Measurements from ENCODE around the gene HES3. TPM values are rescaled to one million over a fixed set of nuclear protein-coding genes. Genes with fewer than 3 reads are reported as not detected.

Gene HES3
- total and polyA plus RNA-seq, 2 of the 4 experiments (the other 2 are of a cell fraction), result not detected

- Histone ChIP-seq H3K9ac (ENCODE audit: low read depth, low read length) (no peak overlapping the region), H3K36me3 (ENCODE audit: control insufficient read depth, insufficient read depth, low read length) (peaks cover 4% of the 10 kb centered on the region; the same call in 1 of the 2 replicates), H2AK9ac (replicated peaks; ENCODE audit: low read depth, low read length, poor library complexity) (no peak overlapping the region), H2AK5ac (ENCODE audit: low read depth, low read length) (no peak overlapping the region), H3K23ac (ENCODE audit: low read depth, low read length) (no peak overlapping the region), H3K4me2 (ENCODE audit: low read depth, low read length) (no peak overlapping the region), H3K4ac (ENCODE audit: low read depth, low read length) (no peak overlapping the region), H3K27me3 (ENCODE audit: control insufficient read depth, insufficient read depth, low read length) (no peaks in the 10 kb centered on the region), H4K91ac (ENCODE audit: insufficient read depth, low read depth, low read length) (no peak overlapping the region), H4K5ac (ENCODE audit: low read depth, low read length) (no peak overlapping the region), H3K56ac (ENCODE audit: extremely low read depth, insufficient read depth, low read length) (no peak overlapping the region), H2AFZ (replicated peaks; ENCODE audit: low read length, poor library complexity) (no peak overlapping the region), H3K4me1 (ENCODE audit: control insufficient read depth, insufficient read depth, low read length) (no peaks in the 10 kb centered on the region), H3K79me1 (ENCODE audit: low read depth in 1 of 2, low read length in 2 of 2) (no peaks in the 10 kb centered on the region; a peak in 1 of 4 replicates), H3K9me3 (ENCODE audit: control insufficient read depth, insufficient read depth, low read length) (no peaks in the 10 kb centered on the region), H3K14ac (replicated peaks; ENCODE audit: low read depth, low read length) (no peak overlapping the region), H2BK15ac (ENCODE audit: low read depth, low read length) (no peak overlapping the region), H2BK20ac (ENCODE audit: low read depth, low read length) (no peak overlapping the region), H2BK5ac (ENCODE audit: low read depth, low read length, poor library complexity, severe bottlenecking) (no peak overlapping the region), H3K9me1 (ENCODE audit: insufficient read depth, low read length) (no peaks in the 10 kb centered on the region), H4K8ac (ENCODE audit: low read depth in 2 of 2, low read length in 2 of 2) (no peak overlapping the region), H3K18ac (ENCODE audit: low read depth, low read length) (no peak overlapping the region), H3K4me3 (ENCODE audit: insufficient read depth, low read depth, low read length) (no peak overlapping the region), H4K20me1 (ENCODE audit: insufficient read depth, low read length) (no peaks in the 10 kb centered on the region), H3K27ac (ENCODE audit: insufficient read depth, low read length) (no peak overlapping the region), H2BK120ac (ENCODE audit: low read depth, low read length) (no peak overlapping the region)
- dilution Hi-C loops (cut with HindIII; ENCODE audit: low sequenced_read_pairs, unreplicated experiment) (no loop called here), in situ Hi-C loops (cut with MboI; ENCODE audit: low sequenced_read_pairs) (no loop called here), intact Hi-C loops (cut with micrococcal nuclease) (no loop called here)
- WGBS, 2 experiments (ENCODE audit: extremely low coverage in 2 of 2, insufficient read length in 1 of 2), result 88% methylated on average over 6 of the region's 10 CpGs; no CpG with 5 or more reads in 1 of the 2 experiments
- BruUV-seq (replicated peaks), result no TSS peak
- ChIA-PET CTCF (no interaction called here), POLR2A (ENCODE audit: unreplicated experiment) (no interaction called here)
- TF ChIP-seq CTCF (conservative IDR thresholded peaks at IDR 0.05; ENCODE audit: low read depth, low read length) (no peak), USF2 (IDR thresholded peaks at IDR 0.05; ENCODE audit: low read depth, low read length) (no peak), RFX5 (IDR thresholded peaks at IDR 0.05; ENCODE audit: low read depth, low read length) (no peak), NFE2L2 (IDR thresholded peaks at IDR 0.05; ENCODE audit: low read depth, low read length) (no peak), BHLHE40 (IDR thresholded peaks at IDR 0.05; ENCODE audit: low read depth, low read length) (no peak), POLR2A (IDR thresholded peaks at IDR 0.05; ENCODE audit: low read depth, low read length) (no peak), MXI1 (IDR thresholded peaks at IDR 0.05; ENCODE audit: borderline replicate concordance, low read depth, low read length) (no peak), MAZ (IDR thresholded peaks at IDR 0.05; ENCODE audit: borderline replicate concordance, low read depth, low read length) (no peak), ELK1 (IDR thresholded peaks at IDR 0.05; ENCODE audit: borderline replicate concordance, low read depth, low read length) (no peak), FOS (IDR thresholded peaks at IDR 0.05; ENCODE audit: low read depth, low read length) (no peak), SMC3 (IDR thresholded peaks at IDR 0.05; ENCODE audit: low read depth, low read length) (no peak), CEBPB (IDR thresholded peaks at IDR 0.05; ENCODE audit: low read depth, low read length) (no peak), RAD21 (IDR thresholded peaks at IDR 0.05; ENCODE audit: low read length) (no peak), RCOR1 (IDR thresholded peaks at IDR 0.05; ENCODE audit: insufficient replicate concordance, low read length) (no peak), MAFK (IDR thresholded peaks at IDR 0.05; ENCODE audit: low read depth, low read length) (no peak), CHD1 (IDR thresholded peaks at IDR 0.05; ENCODE audit: low read depth, low read length) (no peak)
- DNase-seq (no peak), ATAC-seq (ENCODE audit: low read depth) (no peak)
These were observed 44.7 kb downstream of the HES3 start for GRCh38 chr1:6288665-6289064.

All from IMR-90 (cell line).